ENCODE measurements around the gene POLD4. TPM values are rescaled to one million over a fixed set of nuclear protein-coding genes. Genes with fewer than 3 reads are reported as not detected.

The POLD4 gene
- polyA plus RNA-seq, 4 donors, result 18.8 to 40.4 (median 33.4) TPM

GRCh38 chr11:67390947-67391303 is 37.6 kb upstream of the POLD4 start:
- no peak for DNase-seq (ENCODE audit: low read depth in 4 of 4, low spot score in 2 of 4)

GRCh38 chr11:67389477-67389876 is 36.1 kb upstream of the POLD4 start:
- no peak for DNase-seq (ENCODE audit: low read depth in 4 of 4, low spot score in 2 of 4)

- DNase-seq (ENCODE audit: low read depth in 4 of 4, low spot score in 2 of 4), result no peak
These were observed 34.2 kb upstream of the POLD4 start for GRCh38 chr11:67387518-67387917.

GRCh38 chr11:67387069-67387468 is 33.7 kb upstream of the POLD4 start:
- DNase-seq (ENCODE audit: low read depth in 4 of 4, low spot score in 2 of 4), result no peak

- DNase-seq (ENCODE audit: low read depth in 4 of 4, low spot score in 2 of 4), result no peak
These were observed 31.6 kb upstream of the POLD4 start for GRCh38 chr11:67384851-67385366.

GRCh38 chr11:67382276-67383136 is 29.2 kb upstream of the POLD4 start:
- no peak for DNase-seq (ENCODE audit: low read depth in 4 of 4, low spot score in 2 of 4)

- DNase-seq (ENCODE audit: low read depth in 4 of 4, low spot score in 2 of 4), result no peak
These were observed 28.1 kb upstream of the POLD4 start for GRCh38 chr11:67381244-67381972.

- DNase-seq (ENCODE audit: low read depth in 4 of 4, low spot score in 2 of 4), result no peak
These were observed 26.0 kb upstream of the POLD4 start for GRCh38 chr11:67379061-67380058.

GRCh38 chr11:67378544-67378943 is 25.2 kb upstream of the POLD4 start:
- DNase-seq (ENCODE audit: low read depth in 4 of 4, low spot score in 2 of 4), result no peak

- DNase-seq (ENCODE audit: low read depth in 4 of 4, low spot score in 2 of 4), result no peak
These were observed 23.8 kb upstream of the POLD4 start for GRCh38 chr11:67376873-67377808.

- DNase-seq (ENCODE audit: low read depth in 4 of 4, low spot score in 2 of 4), result no peak
These were observed 22.9 kb upstream of the POLD4 start for GRCh38 chr11:67376063-67376820.

- no peak for DNase-seq (ENCODE audit: low read depth in 4 of 4, low spot score in 2 of 4)
These were observed 22.1 kb upstream of the POLD4 start for GRCh38 chr11:67375320-67376055.

GRCh38 chr11:67374571-67375281 is 21.4 kb upstream of the POLD4 start:
- no peak for DNase-seq (ENCODE audit: low read depth in 4 of 4, low spot score in 2 of 4)

- peak in 2 of 4 donors; percentile 61 to 67 for DNase-seq (ENCODE audit: low read depth in 4 of 4, low spot score in 2 of 4)
These were observed 20.6 kb upstream of the POLD4 start for GRCh38 chr11:67373648-67374570.

GRCh38 chr11:67372993-67373647 is 19.8 kb upstream of the POLD4 start, which contains the start of gene CLCF1:
Gene CLCF1, minus strand, starts transcription at chr11:67373598. Its CDS starts 59 bp downstream, at chr11:67373539.
- DNase-seq (ENCODE audit: low read depth in 4 of 4, low spot score in 2 of 4), result no peak

Data from left renal cortex interstitium (tissue), 4 donors.